ENCODE results near the gene RGS14. TPM values are rescaled to one million over a fixed set of nuclear protein-coding genes. Genes with fewer than 3 reads are reported as not detected.

Gene RGS14
- total and polyA plus RNA-seq, 4 donors: 9.3 to 32.8 (median 23.1) TPM

- Histone ChIP-seq H3K9ac (ENCODE audit: insufficient read depth in 1 of 2, low read length in 2 of 2) (no peak overlapping the region), H3K4me1 (ENCODE audit: control insufficient read depth in 5 of 5, insufficient read depth in 5 of 5, low read length in 5 of 5) (peaks cover 0 to 24% (median 6%) of the 10 kb centered on the region in 5 donors), H3K27ac (ENCODE audit: low read depth in 1 of 2, low read length in 1 of 2) (peak overlapping the region in 1 of 2 donors; percentile 21), H3K4me3 (no peak overlapping the region), H3K9me3 (ENCODE audit: control insufficient read depth in 4 of 4, insufficient read depth in 3 of 4, low read length in 3 of 4) (no peaks in the 10 kb centered on the region), H3K27me3 (ENCODE audit: control insufficient read depth in 3 of 3, insufficient read depth in 3 of 3, low read length in 2 of 3) (peaks cover 0 to 3% (median 0%) of the 10 kb centered on the region in 3 donors), H3K36me3 (ENCODE audit: control insufficient read depth in 4 of 4, insufficient read depth in 4 of 4, low read length in 4 of 4) (no peaks in the 10 kb centered on the region)
- ATAC-seq (ENCODE audit: insufficient read depth, low FRiP score) (peak; percentile 67), DNase-seq (peak; percentile 49 to 64 (median 59))
- WGBS, 2 donors: 11 to 13% methylated on average over 45 to 59 of the region's 59 CpGs
- no peak for TF ChIP-seq CTCF (IDR thresholded peaks at IDR 0.05; ENCODE audit: control extremely low read depth, extremely low read depth)
These were observed 5.1 kb downstream of the RGS14 start for GRCh38 chr5:177362610-177363507.

GRCh38 chr5:177363565-177363964, 5.8 kb downstream of the RGS14 start:
- Histone ChIP-seq H3K9ac (ENCODE audit: insufficient read depth in 1 of 2, low read length in 2 of 2) (no peak overlapping the region), H3K36me3 (ENCODE audit: control insufficient read depth in 4 of 4, insufficient read depth in 4 of 4, low read length in 4 of 4) (no peaks in the 10 kb centered on the region), H3K27ac (ENCODE audit: low read depth in 1 of 2, low read length in 1 of 2) (no peak overlapping the region), H3K9me3 (ENCODE audit: control insufficient read depth in 4 of 4, insufficient read depth in 3 of 4, low read length in 3 of 4) (no peaks in the 10 kb centered on the region), H3K27me3 (ENCODE audit: control insufficient read depth in 3 of 3, insufficient read depth in 3 of 3, low read length in 2 of 3) (peaks cover 0 to 3% (median 2%) of the 10 kb centered on the region in 3 donors), H3K4me3 (no peak overlapping the region), H3K4me1 (ENCODE audit: control insufficient read depth in 5 of 5, insufficient read depth in 5 of 5, low read length in 5 of 5) (peaks cover 0 to 26% (median 6%) of the 10 kb centered on the region in 5 donors)
- TF ChIP-seq CTCF (IDR thresholded peaks at IDR 0.05; ENCODE audit: control extremely low read depth, extremely low read depth): no peak
- no peak for DNase-seq
- no peak for ATAC-seq (ENCODE audit: insufficient read depth, low FRiP score)
- 50 to 67% methylated on average over 10 of the region's 10 CpGs for WGBS, 2 donors

GRCh38 chr5:177364159-177364962, 6.6 kb downstream of the RGS14 start:
- DNase-seq: no peak

More at GRCh38 chr5:177364159-177364962, 6.6 kb downstream of the RGS14 start:
- H3K27me3 ChIP-seq (ENCODE audit: control insufficient read depth in 3 of 3, insufficient read depth in 3 of 3, low read length in 2 of 3): peaks cover 0 to 3% (median 2%) of the 10 kb centered on the region in 3 donors
- H3K4me3 ChIP-seq: no peak overlapping the region
- ATAC-seq (ENCODE audit: insufficient read depth, low FRiP score): no peak
- H3K27ac ChIP-seq (ENCODE audit: low read depth in 1 of 2, low read length in 1 of 2): no peak overlapping the region
- H3K9ac ChIP-seq (ENCODE audit: insufficient read depth in 1 of 2, low read length in 2 of 2): no peak overlapping the region
- peaks cover 0 to 26% (median 6%) of the 10 kb centered on the region in 5 donors for H3K4me1 ChIP-seq (ENCODE audit: control insufficient read depth in 5 of 5, insufficient read depth in 5 of 5, low read length in 5 of 5)
- no peaks in the 10 kb centered on the region for H3K36me3 ChIP-seq (ENCODE audit: control insufficient read depth in 4 of 4, insufficient read depth in 4 of 4, low read length in 4 of 4)
- TF ChIP-seq CTCF (IDR thresholded peaks at IDR 0.05; ENCODE audit: control extremely low read depth, extremely low read depth): no peak
- WGBS, 2 donors: 78 to 83% methylated on average over 11 of the region's 11 CpGs
- no peaks in the 10 kb centered on the region for H3K9me3 ChIP-seq (ENCODE audit: control insufficient read depth in 4 of 4, insufficient read depth in 3 of 4, low read length in 3 of 4)

All from lung (tissue), 12 donors.